Activated CD8-positive, alpha-beta memory T cell treated with anti-CD3 and anti-CD28 coated beads for 36 hours (primary cell): Measurements from ENCODE around the gene HGS. TPM values are rescaled to one million over a fixed set of nuclear protein-coding genes. Genes with fewer than 3 reads are reported as not detected.
"Not testable (repeated sequence)": the region's sequence is repeated elsewhere in the genome, so short reads cannot be mapped to it uniquely, and the experiment has no call there.

Experiments
- CTCF ChIA-PET: fragments of 350-600 bp; sonication (Branson Sonifier 250); formaldehyde crosslinking; loops from one replicate; lab custom pipeline; 2021; ENCODE audit warnings: antibody characterized with exemption; lab: Charles Lee
- POLR2A ChIA-PET: fragments of 350-600 bp; sonication (Branson Sonifier 250); formaldehyde crosslinking; loops from one replicate; lab custom pipeline; 2021; ENCODE audit warnings: antibody characterized with exemption; lab: Charles Lee
- total RNA-seq, 2 experiments: library from RNA; stranded (reverse); gene quantifications; one replicate each; pipeline ENCODE4 v1.2.3, GENCODE V29; 2021

HGS gene
- total RNA-seq, 2 experiments from 2014 or later = 132 to 136 TPM

DNA sequence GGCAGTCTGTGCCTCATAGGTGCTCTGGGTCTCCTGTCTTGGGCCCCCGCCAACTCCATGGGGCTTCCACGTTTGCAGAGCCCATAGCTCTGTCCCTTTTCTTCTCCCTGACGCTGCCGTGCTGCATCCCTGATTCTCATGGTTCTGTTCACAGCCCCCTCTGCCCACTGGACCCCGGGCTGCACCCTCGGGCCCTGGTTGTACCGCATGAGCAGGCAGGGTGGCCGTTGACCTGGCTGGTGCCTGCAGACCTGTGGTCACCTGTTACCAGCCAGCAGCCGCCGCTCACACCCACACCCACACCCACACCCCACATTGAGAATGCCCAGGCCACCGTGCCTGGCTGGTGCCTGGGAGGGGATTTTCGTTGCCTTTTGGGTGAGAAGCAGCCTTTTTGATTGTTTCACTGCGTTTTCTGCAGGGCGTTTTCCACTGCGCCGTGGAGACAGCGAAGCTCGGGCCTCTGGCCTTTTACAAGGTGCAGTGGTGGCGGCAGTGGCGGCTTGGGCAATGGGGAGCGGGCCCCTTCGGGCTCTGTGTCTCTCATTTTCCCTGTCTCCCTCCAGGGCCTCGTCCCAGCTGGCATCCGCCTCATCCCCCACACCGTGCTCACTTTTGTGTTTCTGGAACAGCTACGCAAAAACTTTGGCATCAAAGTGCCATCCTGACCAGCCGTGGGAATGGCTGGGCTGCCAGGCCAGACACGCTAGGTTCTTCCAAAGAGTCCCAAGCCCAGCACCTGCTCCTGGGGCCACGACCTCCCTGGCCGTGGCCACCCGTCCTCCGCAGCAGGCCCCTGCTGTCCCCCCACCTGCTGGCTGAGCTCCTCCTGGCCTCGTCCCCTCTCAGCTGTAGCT is 35.8 kb downstream of the HGS start:
- POLR2A ChIA-PET = interaction anchor here (0.6 kb wide), 1 partner anchor 36 kb away, joined by 3 read pairs; the partner anchor contains the start of gene ARL16
- CTCF ChIA-PET = interaction anchor here (0.6 kb wide), 1 partner anchor 222 kb away, joined by 4 read pairs; no protein-coding TSS in a partner anchor

DNA sequence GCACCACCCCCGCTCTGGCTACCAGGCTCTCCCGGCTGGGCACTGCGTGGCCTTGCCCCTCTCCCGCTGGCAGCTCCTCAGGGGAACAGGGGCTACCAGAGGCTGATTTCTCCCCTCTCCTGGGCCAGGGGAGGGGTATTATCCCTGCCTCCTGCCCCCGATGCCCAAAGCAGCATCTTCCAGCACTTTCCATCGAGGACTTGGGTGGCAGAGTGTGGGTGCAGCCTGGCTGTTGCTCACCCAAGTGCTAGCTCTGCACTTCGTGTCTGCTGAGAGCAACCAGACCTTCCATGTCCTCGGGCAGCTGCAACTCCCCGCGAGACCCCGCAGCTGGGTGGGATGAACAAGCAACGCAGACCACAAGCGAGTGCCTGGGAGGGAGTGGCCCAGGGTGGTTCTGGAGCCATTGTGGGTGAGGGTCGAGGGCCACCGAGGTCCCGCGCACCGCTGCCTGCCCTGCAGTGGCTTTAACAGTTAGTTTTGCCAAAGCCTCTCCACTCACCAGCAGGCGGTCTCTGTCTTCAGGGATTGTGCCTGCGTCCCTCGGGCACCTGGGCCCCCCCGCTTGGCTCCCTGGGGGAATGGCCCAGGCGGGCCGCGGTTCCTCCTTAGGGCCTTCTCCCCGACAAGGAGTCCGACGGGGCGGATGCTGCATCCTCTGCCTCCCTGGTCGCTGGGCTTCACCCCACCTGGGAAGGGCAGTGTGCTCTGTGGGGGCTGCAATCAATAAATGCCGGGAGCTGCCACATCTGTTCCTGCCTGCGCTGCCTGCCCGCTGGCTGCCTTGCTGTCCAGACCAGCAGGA is 36.7 kb downstream of the HGS start:
- POLR2A ChIA-PET = no interaction called here
- CTCF ChIA-PET = interaction anchor here (0.6 kb wide), 1 partner anchor 223 kb away, joined by 4 read pairs; no protein-coding TSS in a partner anchor

DNA sequence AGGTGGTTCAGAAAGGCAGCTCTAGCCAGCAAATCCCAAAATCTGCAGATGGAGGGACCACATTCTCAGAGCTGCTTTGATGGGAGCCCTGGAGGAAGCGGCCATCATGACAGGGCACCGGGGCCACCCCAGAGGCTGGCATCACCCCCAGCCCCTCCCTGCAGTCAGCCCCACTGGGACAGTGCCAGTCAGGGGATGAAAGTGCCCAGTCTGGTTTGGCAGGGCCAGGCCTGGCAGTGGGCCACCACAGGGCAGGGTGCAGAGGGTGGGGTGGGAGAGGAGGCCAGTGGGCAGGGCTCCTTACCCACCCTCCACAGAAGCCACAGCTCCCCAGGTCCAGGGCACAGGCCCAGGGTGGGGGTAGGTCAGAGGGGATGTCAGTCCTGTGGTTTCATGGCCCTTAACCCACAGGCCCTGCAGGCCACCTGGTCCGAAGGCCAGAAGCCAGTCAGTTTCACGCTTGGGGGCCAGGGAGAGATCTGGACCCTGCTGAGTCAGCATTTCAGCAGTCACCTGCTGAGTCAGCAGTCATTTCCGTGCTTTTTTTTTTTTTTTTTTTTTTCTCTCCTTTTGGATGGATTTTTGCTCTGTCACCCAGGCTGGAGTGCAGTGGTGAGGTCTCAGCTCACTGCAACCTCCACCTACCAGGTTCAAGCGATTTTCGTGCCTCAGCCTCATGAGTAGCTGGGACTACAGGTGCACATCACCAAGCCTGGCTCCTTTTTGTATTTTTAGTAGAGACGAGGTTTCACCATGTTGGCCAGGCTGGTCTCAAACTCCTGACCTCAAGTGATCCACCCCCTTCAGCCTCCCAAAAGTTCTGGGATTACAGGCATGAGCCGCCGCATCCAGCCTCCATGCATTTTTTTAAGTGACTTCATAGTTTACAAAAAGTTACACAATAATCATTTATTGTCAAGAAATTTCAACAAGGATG is 38.6 kb downstream of the HGS start:
- ChIA-PET POLR2A (interaction anchor here (0.7 to 1.1 kb wide), 2 partner anchors 13 to 611 kb away, joined by 4 to 11 read pairs; no protein-coding TSS in a partner anchor), CTCF (no interaction called here)

DNA sequence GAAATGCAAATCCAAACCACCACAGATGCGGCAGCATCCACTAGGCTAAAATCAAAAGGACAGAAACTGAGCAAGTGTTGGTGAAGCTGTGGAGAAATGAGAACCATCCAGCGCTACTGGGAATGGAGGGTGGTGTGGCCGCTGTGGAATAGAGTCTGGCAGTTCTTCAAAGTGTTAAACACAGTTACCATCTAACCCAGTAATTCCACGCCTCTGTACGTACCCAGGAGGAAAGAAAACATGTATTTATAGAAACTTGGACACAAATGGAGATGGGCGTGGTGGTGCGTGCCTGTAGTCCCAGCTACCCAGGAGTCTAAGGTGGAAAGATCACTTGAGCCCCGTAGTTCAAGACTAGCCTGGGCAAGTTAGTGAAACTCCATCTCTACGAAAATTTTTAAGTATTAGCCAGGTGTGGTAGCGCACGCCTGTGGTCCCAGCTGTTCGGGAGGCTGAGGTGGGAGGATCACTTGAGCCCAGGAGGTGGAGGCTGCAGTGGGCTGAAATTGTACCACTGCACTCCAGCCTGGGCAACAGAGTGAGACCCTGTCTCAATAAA is 39.9 kb downstream of the HGS start:
- CTCF ChIA-PET = no interaction called here
- POLR2A ChIA-PET = interaction anchor here (0.6 kb wide), 1 partner anchor 36 kb away, joined by 3 read pairs; no protein-coding TSS in a partner anchor

DNA sequence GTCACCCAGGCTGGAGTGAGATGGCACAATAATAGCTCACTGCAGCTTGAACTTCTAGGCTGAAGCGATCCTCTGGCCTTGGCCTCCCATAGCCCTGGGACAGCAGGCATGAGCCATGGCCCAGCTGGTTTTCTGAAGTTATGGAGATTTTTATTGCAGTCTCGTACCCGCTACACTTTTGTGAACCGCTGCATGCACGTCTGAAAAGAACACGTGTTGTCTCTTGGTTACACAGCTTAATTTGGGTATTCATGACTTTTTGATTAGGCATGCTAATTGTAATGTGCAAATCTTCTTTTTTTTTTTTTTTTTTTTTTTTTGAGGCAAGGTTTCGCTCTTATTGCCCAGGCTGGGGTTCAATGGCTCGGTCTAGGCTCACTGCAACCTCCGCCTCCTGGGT is 41.6 kb downstream of the HGS start:
- CTCF ChIA-PET = no interaction called here
- POLR2A ChIA-PET = interaction anchor here (0.6 kb wide), 1 partner anchor 329 kb away, joined by 8 read pairs; no protein-coding TSS in a partner anchor

DNA sequence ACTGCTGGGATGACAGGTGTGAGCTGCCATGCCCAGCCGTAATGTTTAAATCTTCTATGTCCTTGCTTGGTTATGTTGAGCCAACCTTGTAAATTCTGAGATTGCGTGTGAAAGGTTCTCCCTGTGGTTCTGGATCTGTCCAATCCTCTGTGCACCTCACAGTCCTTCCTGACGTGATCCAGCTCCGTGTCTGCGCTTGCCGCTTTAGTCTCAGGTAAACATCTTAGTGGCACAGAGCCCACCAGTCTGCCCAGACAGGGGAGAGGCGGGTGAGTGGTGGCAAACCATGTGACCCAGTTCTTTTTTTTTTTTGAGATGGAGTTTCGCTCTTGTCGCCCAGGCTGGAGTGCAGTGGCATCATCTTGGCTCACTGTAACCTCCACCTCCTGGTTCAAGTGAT is 42.2 kb downstream of the HGS start:
- POLR2A ChIA-PET = interaction anchor here (0.6 kb wide), 1 partner anchor 143 kb away, joined by 3 read pairs; no protein-coding TSS in a partner anchor
- CTCF ChIA-PET = no interaction called here

DNA sequence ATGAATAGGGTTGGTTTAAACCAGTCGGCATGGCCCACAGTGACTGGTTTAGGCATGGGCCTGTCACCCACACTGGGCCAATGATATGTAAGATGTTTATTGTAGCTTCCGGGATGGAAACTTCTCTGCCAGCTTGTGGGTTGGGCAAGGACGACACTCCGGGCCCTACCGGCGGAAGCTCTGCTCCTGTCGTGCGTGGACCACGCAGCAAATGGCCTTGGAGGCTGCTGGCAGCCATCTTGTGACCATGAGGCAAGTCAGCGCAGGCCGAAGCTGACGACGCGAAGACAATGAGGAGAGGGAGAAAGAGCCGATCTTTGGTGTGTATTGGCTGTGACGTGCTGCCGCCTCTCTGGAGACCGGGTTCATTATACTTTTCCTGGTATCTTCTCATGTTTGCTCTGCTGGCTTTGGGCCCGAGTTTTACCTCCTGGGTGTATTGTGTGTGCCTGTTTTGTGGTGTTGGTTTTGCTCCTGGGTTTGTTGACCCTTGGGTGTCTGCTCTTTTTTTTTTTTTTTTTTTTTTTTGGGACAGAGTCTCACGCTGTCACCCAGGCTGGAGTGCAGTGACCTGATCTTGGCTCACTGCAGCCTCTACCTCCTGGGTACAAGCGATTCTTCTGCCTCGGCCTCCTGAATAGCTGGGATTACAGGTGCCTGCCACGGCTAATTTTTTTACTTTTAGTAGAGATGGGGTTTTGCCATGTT is 43.7 kb downstream of the HGS start:
- ChIA-PET POLR2A (interaction anchor here (0.7 kb wide), 1 partner anchor 43 kb away, joined by 10 read pairs; no protein-coding TSS in a partner anchor), CTCF (no interaction called here)

GRCh38 chr17:81733507-81734404 is 49.9 kb downstream of the HGS start:
- ChIA-PET POLR2A (no interaction called here), CTCF (interaction anchor here (0.6 to 0.7 kb wide), 2 partner anchors 75 to 125 kb away, joined by 3 read pairs; no protein-coding TSS in a partner anchor)

- POLR2A ChIA-PET = no interaction called here
- CTCF ChIA-PET = interaction anchor here (0.6 to 1.2 kb wide), 4 partner anchors 56 to 124 kb away, joined by 3 to 4 read pairs (median 3); no protein-coding TSS in a partner anchor
These were observed 50.8 kb downstream of the HGS start for GRCh38 chr17:81734405-81735263.

DNA sequence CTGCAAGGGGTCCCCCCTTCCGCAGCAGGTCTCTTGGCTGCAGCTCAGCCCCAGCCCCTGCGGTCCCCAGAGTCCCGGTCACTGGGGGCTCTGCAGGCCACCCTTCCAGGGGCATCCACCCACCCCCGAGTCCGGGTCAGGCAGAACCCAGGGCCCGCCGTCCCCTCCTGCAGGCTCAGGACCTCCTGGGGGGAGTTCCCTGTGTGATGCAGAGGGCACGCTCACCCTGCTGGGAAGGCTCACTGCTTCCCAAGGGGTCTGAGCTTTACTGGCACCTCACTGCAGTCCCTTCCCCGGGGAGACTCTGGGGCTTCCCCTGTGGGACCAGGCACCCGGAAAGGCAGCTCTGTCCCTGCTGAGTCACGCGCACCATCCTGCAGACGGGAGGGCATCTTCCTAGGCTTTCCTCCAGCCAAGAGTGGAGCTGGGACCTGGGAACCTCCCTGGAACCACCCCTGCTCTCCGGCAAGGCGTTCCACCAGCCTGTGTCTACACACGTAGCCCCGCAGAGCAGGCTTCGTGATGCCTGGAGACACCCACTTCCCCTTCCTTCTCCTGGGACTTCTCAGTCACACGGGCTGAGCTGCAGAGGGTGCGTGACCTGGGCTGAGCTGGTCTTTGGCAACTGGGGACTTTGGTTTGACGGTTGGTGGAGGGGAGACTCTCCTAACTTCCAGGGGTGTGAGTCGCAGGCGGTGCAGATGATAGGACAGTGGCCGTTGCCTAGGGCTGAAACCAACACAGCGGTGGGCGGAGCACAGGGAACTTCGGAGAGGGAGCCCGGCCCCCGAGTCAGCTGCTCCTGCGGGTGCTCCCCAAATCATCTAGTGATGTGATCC is 51.7 kb downstream of the HGS start:
- POLR2A ChIA-PET = no interaction called here
- CTCF ChIA-PET = interaction anchor here (0.7 to 1.2 kb wide), 3 partner anchors 57 to 93 kb away, joined by 3 to 4 read pairs (median 3); no protein-coding TSS in a partner anchor

GRCh38 chr17:81737947-81738800 is 54.4 kb downstream of the HGS start:
- POLR2A ChIA-PET = no interaction called here
- CTCF ChIA-PET = no interaction called here

DNA sequence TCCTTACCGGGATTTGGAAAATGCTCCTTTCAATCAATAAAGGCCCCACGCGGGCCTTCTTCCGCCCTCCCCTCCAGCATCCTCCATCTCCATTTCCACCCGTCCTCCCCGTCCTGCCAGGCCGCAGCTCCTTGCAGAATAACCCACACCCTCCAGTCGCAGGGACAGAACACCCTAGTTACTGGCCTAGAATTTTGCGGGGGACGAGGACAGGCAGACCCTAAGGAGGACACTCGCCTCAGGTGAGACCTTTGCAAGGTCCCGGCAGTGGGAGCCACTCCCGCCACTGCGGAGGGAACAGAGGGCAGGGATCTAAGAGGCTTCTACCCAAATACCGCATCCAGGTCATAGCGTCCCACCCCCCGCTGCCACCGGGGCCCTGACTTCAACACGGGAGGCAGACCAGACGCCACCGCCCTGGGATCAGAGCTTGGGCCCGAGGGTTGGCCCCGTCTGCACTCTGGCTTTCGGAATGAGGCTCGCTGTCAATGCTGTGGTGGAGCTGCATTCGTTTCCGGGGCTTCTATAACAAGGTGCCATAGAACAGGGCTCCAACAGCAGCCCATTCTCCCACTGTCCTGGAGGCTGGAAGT is 55.1 kb downstream of the HGS start:
- CTCF ChIA-PET = no interaction called here
- POLR2A ChIA-PET = no interaction called here

- CTCF ChIA-PET = interaction anchor here (1.3 kb wide), 1 partner anchor 55 kb away, joined by 3 read pairs; no protein-coding TSS in a partner anchor
- POLR2A ChIA-PET = not testable (repeated sequence)
These were observed 55.8 kb downstream of the HGS start for GRCh38 chr17:81739593-81739992.
